Measurements from ENCODE around the gene ARRDC3.

ARRDC3 gene

DNA sequence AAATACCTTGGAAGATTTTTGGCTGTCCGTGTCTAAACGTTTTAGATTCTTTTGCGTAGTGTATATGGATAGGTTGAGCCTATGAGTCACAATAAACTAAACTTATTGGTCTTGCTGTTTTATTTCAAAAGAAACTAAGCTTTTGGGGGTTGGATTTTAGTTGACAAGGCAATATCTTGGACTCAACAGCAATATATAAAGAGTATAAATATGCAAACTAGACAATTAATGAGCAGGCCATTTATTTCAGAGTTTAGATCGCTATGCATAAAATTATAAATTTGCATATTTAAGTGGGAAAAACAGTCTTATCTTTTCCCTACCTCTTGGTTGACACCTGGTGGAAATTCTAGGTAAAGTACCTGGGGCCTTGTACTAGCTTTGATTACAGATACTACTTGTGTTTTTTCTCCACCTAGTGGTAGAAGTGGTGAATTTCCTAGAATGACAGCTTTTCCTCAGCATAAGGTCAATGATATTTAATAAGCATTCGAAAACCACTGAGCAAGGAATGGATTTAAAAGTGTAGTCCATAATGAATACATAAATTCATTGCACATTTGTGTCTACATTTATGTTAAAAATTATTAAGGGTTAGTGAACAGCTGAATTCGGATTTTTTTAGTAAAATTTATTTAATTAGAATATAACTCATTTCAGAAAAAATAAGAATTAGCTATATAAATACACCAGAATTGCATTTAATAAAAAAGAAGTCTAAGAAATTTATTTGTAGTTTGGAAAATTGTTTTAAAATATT lies 1.7 kb upstream of the ARRDC3 start:
- peak; percentile 87 for DNase-seq

GRCh38 chr5:91383956-91384300 lies 811 bp upstream of the ARRDC3 start:
- DNase-seq, result no peak

GRCh38 chr5:91382530-91383026 lies 539 bp downstream of the ARRDC3 start:
- DNase-seq, result no peak

- DNase-seq, result peak; percentile 25
Measured at GRCh38 chr5:91381774-91382359, 1.2 kb downstream of the ARRDC3 start.

- DNase-seq, result no peak
Measured at GRCh38 chr5:91381239-91381773, 1.8 kb downstream of the ARRDC3 start.

- peak; percentile 86 for DNase-seq
Measured at GRCh38 chr5:91380491-91381238, 2.5 kb downstream of the ARRDC3 start.

DNA sequence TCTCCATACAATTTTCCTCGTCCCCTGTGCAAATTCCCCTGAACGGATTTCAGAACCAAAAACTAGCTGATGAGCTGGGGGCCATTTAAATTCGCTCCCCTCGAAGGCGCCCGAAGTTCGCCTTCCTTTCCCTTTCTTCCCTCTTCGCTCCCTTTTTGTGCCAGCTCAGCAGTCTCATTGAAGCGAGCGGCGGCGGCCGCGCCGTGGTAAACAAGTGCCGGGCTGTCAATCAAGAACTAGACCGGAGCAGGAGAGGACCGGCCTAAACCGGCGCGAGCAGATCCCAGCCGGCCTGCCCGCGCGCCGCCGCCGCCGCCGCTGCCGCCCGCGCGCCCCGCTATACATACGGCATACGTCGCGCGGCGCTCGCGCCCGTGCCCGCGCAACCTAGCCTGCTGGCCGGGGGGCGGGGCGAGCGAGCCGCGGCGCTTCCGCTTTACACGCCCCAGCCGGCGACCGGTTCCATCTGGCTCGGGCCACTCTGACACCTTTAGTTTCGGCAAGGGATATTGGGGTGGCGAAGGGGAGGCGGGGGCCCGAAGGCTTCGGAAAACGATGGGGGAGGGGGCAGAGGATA lies 3.1 kb downstream of the ARRDC3 start:
- peak; percentile 76 for DNase-seq

DNA sequence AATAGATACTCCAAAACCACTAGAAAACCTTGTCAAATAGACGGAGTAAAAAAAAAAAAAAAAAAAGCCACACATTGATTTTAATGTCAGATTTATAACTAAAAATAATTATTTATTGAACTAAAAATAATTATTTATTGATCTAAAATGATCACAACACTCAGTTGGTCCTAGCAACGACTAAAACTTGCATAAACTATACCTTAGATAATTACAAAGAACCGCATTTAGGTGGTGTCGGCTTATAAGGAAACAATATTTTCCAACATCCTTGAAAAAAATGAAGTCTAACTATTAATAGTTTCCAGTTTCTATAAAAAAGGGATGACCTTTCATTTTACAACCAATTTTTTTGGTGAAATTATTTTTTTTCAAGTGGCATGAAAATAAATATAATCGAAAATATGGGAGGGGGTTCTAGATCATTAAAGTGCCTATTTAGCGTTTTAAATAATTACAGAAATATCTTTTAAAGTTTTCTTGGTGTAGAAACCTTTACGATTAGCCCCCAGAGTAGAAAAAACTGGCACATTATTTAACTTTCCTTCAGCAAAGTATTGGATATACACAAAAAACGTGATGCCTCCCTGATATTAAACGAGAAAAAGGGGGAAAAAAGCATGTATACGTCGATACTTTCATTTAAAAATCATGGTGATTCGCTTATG lies 3.7 kb downstream of the ARRDC3 start:
- DNase-seq, result no peak

GRCh38 chr5:91378752-91379211 lies 4.3 kb downstream of the ARRDC3 start:
- no peak for DNase-seq

GRCh38 chr5:91374893-91375520 lies 8.1 kb downstream of the ARRDC3 start:
- no peak for DNase-seq

- DNase-seq, result no peak
Measured at GRCh38 chr5:91373600-91373999, 9.5 kb downstream of the ARRDC3 start.

DNA sequence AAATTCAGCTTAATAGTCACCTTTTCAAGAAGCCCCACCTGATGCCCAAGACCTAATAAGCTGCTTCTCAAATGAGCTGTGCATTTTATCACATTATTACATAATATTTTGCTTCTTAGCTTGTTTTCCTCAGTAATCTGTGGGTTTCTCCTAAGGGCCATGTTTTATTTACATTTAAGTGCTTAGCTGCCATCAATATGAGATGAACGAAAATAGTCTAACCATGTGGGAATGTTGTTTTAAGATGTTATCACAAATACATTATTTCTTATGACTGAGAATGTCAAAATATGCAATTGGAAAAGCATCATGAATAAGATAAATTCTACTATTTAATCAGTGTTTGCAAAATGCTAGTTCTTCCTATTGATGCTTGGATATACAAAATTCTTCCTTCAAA lies 10.1 kb downstream of the ARRDC3 start:
- DNase-seq, result no peak

DNA sequence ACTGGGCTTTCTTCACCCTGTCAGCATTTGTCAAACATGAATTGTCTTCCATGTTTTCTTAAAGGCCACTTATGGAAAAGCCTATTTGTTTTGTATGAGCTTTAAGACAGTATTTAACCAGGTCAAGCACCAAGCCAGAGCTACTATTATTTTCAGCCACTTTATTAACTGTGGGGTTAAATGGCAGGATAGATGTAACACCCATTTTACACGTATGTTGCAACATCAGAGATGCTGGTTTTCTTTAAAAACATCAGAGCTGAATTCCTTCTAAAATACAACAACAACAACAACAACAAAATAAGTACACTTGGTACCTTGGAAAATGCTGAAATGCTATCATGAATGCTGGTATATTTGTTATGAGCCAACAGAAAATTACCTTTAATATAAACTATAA lies 13.6 kb downstream of the ARRDC3 start:
- no peak for DNase-seq

DNA sequence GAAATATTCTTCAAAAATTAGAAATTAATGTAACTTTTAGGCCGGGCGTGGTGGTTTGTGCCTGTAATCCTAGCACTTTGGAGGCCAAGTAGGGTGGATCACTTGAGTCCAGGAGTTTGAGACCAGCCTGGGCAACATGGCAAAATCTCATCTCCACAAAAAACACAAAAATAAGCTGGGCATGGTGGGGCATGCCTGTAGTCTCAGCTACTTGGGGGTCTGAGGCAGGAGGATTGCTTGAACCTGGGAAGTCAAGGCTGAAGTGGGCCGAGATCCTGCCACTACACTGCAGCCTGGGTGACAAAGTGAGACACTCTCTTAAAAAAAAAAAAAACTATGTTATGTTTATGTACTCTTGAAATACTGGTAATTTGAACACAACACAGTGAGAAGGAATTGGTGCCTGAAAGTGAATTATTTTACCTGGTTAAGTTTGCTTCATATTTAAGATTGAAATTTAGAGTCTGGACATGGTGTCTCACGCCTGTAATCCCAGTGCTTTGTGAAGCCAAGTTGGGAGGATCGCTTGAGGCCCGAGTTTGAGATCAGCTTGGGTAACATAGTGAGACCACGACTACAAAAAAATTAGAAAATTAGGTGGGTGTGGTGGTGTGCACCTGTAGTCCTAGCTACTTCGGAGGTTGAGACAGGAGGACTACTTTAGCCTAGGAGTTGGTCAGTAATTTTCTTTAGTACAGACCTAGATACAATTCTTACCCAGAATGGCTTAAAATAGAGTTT lies 15.0 kb downstream of the ARRDC3 start:
- no peak for DNase-seq

DNA sequence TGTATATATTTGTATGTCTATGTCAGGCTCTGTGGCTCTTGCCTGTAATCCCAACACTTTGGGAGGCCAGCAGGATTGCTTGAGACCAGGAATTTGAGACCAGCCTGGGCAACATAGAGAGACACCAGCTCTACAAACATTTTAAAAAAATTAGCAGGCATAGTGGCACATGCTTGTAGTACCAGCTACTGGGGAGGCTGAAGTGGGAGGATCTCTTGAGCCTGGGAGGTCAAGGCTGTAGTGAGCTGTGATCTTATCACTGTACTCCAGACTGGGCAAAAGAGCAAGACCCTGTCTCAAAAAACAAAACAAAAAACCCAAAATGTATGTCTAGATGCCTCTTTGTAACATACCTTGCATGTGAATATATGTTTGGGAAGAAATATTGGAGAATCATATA lies 15.8 kb downstream of the ARRDC3 start:
- DNase-seq, result no peak

- DNase-seq, result no peak
Measured at GRCh38 chr5:91366551-91366950, 16.6 kb downstream of the ARRDC3 start.

DNA sequence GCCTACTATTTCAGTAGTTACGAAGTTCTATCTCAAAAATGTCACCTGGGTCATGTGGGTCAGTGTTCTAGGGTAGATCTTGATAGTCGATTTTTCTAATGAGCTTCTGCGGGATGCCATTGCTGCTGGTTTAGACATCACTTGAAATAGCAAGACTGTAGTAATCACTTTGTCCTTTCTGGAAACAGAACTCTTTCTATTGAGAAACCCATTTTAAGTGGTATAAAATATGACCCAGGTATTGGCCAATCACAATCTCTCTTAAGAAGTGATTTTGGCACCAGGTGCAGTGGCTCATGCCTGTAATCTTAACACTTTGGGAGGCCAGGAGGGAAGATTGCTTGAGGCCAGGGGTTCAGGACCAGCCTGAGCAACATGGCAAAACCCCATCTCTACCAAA lies 17.6 kb downstream of the ARRDC3 start:
- DNase-seq, result no peak

DNA sequence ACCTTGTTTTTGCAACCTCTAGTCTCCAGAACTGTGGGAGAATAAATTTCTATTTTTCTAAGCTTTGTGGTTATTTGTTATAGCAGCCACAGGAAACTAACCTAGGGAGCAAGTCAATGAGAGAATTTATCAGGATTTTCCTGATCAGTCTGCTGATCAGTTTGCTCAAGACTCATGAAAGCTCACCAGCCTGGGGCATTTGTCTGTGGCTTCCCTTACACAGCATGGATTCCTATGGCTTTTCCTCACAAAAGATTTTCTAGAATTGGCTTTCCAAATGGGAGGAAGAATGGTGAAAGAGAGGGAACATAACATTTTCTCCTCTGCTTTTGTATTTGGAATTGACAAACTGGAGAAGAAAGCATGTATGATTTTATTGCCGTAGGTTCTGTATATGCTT lies 20.2 kb downstream of the ARRDC3 start:
- no peak for DNase-seq

DNA sequence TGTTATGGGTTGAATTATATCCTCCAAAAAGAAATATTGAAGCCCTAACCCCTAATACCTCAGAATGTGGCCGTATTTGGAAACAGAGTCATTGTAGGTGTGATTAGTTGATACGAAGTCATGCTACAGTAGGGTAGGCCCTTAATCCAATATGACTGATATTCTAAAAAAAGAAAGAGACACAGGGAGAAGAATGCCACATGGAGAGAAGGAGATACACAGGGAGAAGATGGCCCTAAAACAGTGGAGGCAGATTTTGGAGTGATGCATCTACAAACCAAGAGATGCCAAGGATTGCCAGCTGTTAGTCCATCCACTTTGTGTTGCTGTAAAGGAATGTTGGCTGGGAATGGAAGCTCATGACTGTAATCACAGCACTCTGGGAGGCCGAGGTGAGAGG lies 21.3 kb downstream of the ARRDC3 start:
- no peak for DNase-seq

DNA sequence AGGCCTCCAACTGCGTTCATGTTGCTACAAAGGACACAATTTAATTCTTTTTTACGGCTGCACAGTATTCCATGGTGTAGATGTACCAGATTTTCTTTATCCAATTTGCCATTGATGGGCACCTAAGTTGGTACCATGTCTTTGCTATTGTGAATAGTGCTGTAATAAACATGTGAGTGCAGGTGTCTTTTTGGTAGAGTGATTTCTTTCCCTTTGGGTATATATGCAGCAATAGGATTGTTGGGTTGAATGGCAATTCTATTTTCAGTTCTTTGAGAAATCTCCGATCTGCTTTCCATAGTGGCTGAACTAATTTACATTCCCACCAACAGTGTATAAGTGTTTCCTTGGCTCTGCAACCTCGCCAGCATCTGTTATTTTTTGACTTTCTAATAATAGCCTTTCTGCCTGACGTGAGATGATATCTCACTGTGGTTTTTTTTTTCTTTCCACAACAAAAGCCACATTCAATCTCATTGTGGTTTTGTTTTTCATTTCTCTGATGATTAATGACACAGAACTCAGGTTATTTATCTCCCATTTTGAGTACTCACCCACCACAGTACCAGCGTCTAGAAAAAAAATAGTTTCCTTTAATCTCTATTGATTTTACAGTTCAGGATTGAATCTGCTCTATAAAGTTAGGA lies 21.9 kb downstream of the ARRDC3 start:
- no peak for DNase-seq

All from NCI-H1436 treated with DMSO at 0.1 percent for 48 hours (cell line).